AG09309 (cell line): ENCODE results near the gene WBP1L.
"Not testable (repeated sequence)": the region's sequence is repeated elsewhere in the genome, so short reads cannot be mapped to it uniquely, and the experiment has no call there.

Experiments used
- DNase-seq: peaks from one replicate; pipeline ENCODE4 v3.0.0-alpha.2; 2010; ENCODE audit warnings: low read depth
- H3K4me3 ChIP-seq: 2 replicates; pipeline ENCODE4 v1.5.1; 2011; ENCODE audit warnings: mild to moderate bottlenecking, low read depth, low read length, moderate library complexity; ENCODE audit not compliant: control insufficient read depth
- TF ChIP-seq, protein P1 (sequence below): IDR thresholded peaks from 2 replicates; pipeline ENCODE4 v1.5.1; 2011; ENCODE audit warnings: mild to moderate bottlenecking, low read depth, low read length, inconsistent platforms; ENCODE audit not compliant: insufficient read depth, control insufficient read depth; ENCODE audit errors: missing control alignments

WBP1L gene

DNA sequence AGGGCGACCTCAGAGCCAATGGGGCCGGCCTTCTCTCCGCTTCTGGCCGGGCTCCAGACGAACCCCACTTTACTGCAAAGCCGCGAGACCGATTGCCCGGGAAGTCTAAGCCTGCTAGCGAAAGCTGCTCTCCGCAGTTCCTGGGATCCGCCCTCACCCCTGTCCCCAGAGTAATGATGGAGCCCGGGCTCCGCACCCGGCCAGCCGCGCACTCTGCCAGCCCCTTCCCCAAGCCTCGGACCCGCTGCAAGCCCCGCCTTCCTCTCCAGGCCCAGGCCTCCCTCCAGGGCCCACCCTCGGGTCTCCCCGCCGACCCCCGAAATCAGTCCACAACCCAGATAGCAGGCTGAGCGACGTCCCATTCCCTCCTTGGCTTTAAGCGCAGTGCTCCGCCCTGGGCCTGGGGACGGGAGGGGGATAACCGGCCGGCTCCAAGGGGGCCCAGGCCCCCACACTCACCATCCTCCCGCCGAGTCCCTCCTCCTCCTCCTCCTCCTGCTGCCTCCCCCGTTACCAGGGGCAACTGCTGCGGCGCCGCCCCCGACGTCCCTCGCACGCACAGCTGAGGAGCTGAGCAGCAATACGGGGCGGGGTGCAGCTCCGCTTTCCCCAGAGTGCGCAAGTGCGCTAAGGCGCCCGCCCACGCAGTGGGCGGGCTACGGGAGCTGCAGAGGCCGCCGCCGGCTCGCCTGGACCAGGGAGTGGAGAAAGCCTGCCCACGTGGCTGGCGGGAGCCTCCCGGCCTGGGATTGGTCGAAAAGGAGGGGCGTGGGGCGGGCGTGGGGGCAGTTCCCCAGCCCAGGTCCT lies 29.7 kb upstream of the WBP1L start, which contains the start of gene ARL3:
ARL3 (minus strand) TSS at position 584 of the 807 bp plus-strand sequence; CDS start at position 462, 122 bp downstream.
- TF ChIP-seq, protein P1, sequence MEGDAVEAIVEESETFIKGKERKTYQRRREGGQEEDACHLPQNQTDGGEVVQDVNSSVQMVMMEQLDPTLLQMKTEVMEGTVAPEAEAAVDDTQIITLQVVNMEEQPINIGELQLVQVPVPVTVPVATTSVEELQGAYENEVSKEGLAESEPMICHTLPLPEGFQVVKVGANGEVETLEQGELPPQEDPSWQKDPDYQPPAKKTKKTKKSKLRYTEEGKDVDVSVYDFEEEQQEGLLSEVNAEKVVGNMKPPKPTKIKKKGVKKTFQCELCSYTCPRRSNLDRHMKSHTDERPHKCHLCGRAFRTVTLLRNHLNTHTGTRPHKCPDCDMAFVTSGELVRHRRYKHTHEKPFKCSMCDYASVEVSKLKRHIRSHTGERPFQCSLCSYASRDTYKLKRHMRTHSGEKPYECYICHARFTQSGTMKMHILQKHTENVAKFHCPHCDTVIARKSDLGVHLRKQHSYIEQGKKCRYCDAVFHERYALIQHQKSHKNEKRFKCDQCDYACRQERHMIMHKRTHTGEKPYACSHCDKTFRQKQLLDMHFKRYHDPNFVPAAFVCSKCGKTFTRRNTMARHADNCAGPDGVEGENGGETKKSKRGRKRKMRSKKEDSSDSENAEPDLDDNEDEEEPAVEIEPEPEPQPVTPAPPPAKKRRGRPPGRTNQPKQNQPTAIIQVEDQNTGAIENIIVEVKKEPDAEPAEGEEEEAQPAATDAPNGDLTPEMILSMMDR: peak; percentile 59
- peak; percentile 89 for DNase-seq
- peak within 1 kb of the TSS; percentile 99 for H3K4me3 ChIP-seq

DNA sequence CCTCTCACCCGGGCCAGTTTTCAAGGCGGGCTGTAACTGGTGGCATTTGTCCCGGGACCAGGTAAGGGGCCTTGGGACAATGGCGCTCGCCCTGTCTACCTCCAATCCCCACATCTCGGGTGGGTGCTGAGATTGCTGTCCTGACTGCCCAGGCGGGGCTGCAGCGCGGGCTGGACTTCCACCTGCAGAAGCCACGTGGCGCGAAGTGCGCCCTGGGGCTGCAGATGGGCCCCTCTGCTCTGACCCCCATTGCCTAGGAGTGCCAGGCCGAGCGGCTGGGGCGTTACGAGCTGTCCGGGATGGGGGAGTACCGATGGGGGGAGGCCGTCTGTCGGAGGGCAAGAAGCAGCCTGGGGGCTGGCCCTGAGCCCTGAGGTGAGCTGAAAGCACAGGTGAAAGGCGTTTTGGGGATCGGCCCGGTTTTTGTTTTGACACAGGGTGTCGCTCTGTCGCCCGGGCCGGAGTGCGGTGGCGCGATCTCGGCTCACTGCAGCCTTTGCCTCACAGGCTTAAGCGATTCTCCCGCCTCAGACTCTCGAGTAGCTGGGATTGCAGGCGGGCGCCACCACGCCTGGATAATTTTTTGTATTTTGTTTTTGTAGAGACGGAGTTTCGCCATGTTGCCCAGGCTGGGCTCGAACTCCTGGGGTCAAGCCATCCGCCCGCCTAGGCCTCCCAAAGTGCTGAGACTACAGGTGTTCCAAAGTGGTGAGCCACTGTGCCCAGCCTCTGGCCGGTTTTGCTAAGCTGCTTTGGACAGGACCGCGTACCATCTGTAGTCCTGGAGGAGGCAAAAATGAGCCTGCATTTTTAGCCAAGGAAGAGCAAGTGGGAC lies 28.9 kb upstream of the WBP1L start, which contains the start of gene SFXN2:
SFXN2 (plus strand) TSS at position 16 of the 835 bp plus-strand sequence. CDS start 12,001 bp downstream, outside the sequence.
- TF ChIP-seq, protein P1: no peak
- no peak for DNase-seq
- peak within 1 kb of the TSS; percentile 99 for H3K4me3 ChIP-seq

DNA sequence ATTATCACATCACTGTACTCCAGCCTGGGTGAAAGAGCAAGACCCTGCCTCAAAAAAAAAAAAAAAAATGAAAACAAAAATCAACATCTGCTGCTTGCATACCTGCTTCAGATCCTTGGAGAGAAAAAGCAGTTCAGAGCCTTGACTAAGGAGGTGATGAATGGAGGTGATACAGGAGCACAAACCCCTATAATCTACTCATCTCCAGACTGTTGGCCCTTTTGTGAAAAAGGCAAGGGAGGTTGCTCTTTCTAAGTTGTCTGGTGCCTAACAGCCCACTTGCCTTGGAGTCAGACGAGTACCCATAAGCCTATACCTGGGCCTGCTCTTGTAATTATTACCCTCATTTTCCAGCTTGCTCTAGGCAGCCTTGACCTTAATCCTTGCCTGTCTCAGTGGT lies 27.9 kb upstream of the WBP1L start:
- DNase-seq: no peak
- TF ChIP-seq, protein P1: no peak
- H3K4me3 ChIP-seq: no peak overlapping the region

DNA sequence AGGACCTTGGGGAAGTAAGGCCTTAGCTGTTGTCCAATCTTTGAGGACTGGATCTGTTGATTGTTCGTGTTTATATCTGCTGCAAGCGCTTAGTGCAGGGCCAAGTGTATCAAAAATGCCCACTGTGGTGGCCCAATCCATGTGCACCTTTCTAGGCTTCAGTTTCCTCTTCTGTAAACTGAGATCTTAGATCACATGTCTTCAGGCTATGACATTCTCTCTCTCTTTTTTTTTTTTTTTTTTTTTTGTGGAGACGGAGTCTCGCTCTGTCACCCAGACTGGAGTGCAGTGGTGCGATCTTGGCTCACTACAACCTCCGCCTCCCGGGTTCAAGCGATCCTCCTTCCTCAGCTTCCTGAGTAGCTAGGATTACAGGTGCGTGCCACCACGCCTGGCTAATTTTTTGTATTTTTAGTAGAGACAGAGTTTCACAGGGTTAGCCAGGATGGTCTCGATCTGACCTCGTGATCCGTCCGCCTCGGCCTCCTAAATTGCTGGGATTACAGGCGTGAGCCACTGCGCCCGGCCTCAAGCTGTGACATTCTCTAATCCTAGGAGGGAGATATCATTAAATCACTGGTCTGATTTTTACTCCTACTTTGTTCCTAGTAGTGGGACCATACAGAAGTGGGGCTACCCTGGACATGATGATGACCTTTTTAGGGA lies 26.7 kb upstream of the WBP1L start:
- not testable (repeated sequence) for H3K4me3 ChIP-seq

DNA sequence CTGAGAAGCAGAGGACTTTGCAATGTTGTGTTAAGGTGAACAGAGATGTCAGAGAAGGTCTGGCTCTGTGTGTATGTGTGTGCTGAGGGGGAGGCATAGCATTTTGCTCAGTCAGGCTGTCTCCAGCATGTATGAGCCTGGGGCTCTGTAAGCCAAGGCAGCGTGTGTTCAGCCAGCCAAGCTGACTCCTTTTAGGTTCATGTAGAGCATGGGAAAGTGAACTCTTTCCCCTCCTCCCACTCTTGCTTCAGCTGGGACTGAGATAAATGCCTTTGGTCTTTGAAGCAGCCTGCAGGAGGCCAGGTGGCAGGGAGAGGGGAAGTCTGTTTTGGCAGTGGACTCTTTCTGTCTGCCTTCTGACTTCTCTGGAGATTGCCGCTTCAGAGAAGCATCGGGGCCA lies 25.5 kb upstream of the WBP1L start:
- TF ChIP-seq, protein P1: no peak
- DNase-seq: no peak
- no peak overlapping the region for H3K4me3 ChIP-seq

More for the DNA sequence above, 26.7 kb upstream of the WBP1L start:
- not testable (repeated sequence) for DNase-seq

DNA sequence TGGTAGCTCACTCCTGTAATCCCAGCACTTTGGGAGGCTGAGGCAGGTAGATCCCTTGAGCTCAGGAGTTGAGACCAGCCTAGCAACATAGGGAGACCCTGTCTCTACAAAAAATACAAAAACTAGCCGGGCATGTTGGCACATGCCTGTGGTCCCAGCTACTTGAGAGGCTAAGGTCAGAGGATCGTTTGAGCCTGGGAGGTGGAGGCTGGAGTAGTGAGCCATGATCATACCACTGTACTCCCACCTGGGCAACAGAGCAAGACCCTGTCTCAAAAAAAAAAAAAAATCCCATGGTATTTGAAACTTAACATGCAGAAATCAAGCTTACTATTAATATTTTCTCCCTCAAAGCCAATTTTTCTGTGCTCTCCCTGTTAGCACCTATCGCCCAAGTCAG lies 23.4 kb upstream of the WBP1L start:
- H3K4me3 ChIP-seq: no peak overlapping the region
- DNase-seq: no peak
- TF ChIP-seq, protein P1: no peak
